Endothelial cell of umbilical vein (primary cell): ENCODE results near the gene RAB9B. TPM values are rescaled to one million over a fixed set of nuclear protein-coding genes. Genes with fewer than 3 reads are reported as not detected.

ENCODE experiments used
- BruUV-seq: library from RNA; stranded (reverse); fragments of 400-500 nt; replicated peaks from 2 replicates; lab custom pipeline; 2021; lab: Mats Ljungman, UMichigan
- CTCF ChIA-PET: fragments of 300-600, 350-600 bp; sonication (Branson Sonifier 250); formaldehyde crosslinking; loops from one replicate; lab custom pipeline; 2021; ENCODE audit warnings: antibody characterized with exemption, inconsistent platforms; lab: Charles Lee
- POLR2A ChIA-PET: fragments of 300-600, 350-600 bp; sonication (Branson Sonifier 250); formaldehyde crosslinking; loops from one replicate; lab custom pipeline; 2021; ENCODE audit warnings: antibody characterized with exemption, inconsistent platforms; lab: Charles Lee
- DNase-seq: peaks from one replicate; pipeline ENCODE4 v3.0.0-alpha.2; 2011; ENCODE audit warnings: low read depth, low spot score
- FAIRE-seq: peaks from 2 replicates; lab custom pipeline; 2011; peaks lifted over from hg19 to GRCh38; lab: Jason Lieb, UNC
- H2AFZ ChIP-seq: 2 replicates; pipeline ENCODE4 v1.6.0; 2012; ENCODE audit warnings: low read depth, low read length, control low read depth, inconsistent platforms
- H3K27ac ChIP-seq: 2 replicates; pipeline ENCODE4 v1.5.1; 2011; ENCODE audit warnings: low read depth, mild to moderate bottlenecking, control low read depth, low read length, moderate library complexity; ENCODE audit not compliant: insufficient read depth
- H3K27me3 ChIP-seq, 2 experiments: 2 replicates each; pipeline versions ENCODE4 v1.6.0 to v1.6.1; 2011; ENCODE audit warnings: low read length in 2 of 2, mixed read lengths in 1 of 2; ENCODE audit not compliant: control insufficient read depth in 2 of 2, insufficient read depth in 2 of 2
- H3K36me3 ChIP-seq, 2 experiments: 2 replicates in 1 of 2; 3 replicates in 1 of 2; pipeline ENCODE4 v1.5.1; 2011; ENCODE audit warnings: low read length in 2 of 2, mild to moderate bottlenecking in 1 of 2, moderate library complexity in 1 of 2; ENCODE audit not compliant: control insufficient read depth in 2 of 2, insufficient read depth in 2 of 2; ENCODE audit errors: extremely low read depth in 1 of 2
- H3K4me1 ChIP-seq: 3 replicates; pipeline ENCODE4 v1.5.1; 2011; ENCODE audit warnings: mild to moderate bottlenecking, low read length; ENCODE audit not compliant: control insufficient read depth, insufficient read depth; ENCODE audit errors: extremely low read depth
- H3K4me2 ChIP-seq: 2 replicates; pipeline ENCODE4 v1.6.1; 2011; ENCODE audit warnings: low read length, control low read depth, mixed read lengths; ENCODE audit not compliant: insufficient read depth
- H3K4me3 ChIP-seq, 3 experiments: fragments of 200-600 bp in 1 of 3; sonication (generic), shearing (Covaris generic) in 1 of 3; replicated peaks in 1 of 3; 2 replicates each; pipeline ENCODE4 v1.5.1; 2011 to 2016; ENCODE audit warnings: control low read depth in 3 of 3, low read length in 3 of 3, mild to moderate bottlenecking in 2 of 3, inconsistent platforms in 1 of 3, low read depth in 1 of 3, moderate library complexity in 1 of 3; ENCODE audit not compliant: insufficient read depth in 1 of 3
- H3K79me2 ChIP-seq: 2 replicates; pipeline ENCODE4 v1.6.0; 2012; ENCODE audit warnings: low read length, inconsistent platforms; ENCODE audit not compliant: control insufficient read depth, insufficient read depth
- H3K9ac ChIP-seq: replicated peaks from 2 replicates; pipeline ENCODE3; 2011; ENCODE audit warnings: low read length, control low read depth; ENCODE audit not compliant: insufficient read depth; ENCODE audit errors: extremely low read depth
- H3K9me1 ChIP-seq: replicated peaks from 3 replicates; pipeline ENCODE4 v1.6.0; 2011; ENCODE audit warnings: mild to moderate bottlenecking, low read length; ENCODE audit not compliant: control insufficient read depth, insufficient read depth; ENCODE audit errors: extremely low read depth
- H3K9me3 ChIP-seq: replicated peaks from 2 replicates; pipeline ENCODE4 v1.5.1; 2012; ENCODE audit warnings: low read length, inconsistent platforms; ENCODE audit not compliant: control insufficient read depth, insufficient read depth
- H4K20me1 ChIP-seq: replicated peaks from 2 replicates; pipeline ENCODE3; 2011; ENCODE audit warnings: mild to moderate bottlenecking, low read length; ENCODE audit not compliant: control insufficient read depth, insufficient read depth; ENCODE audit errors: extremely low read depth
- EZH2 ChIP-seq: IDR thresholded peaks from 2 replicates; pipeline ENCODE4 v1.6.1; 2012; ENCODE audit warnings: borderline replicate concordance, low read depth, mild to moderate bottlenecking, moderate library complexity, low read length, inconsistent platforms; ENCODE audit not compliant: severe bottlenecking
- FOS ChIP-seq: IDR thresholded peaks from 2 replicates; pipeline ENCODE4 v1.6.1; 2011; ENCODE audit warnings: mild to moderate bottlenecking, low read length, moderate library complexity, borderline replicate concordance; ENCODE audit not compliant: insufficient read depth
- GATA2 ChIP-seq: IDR thresholded peaks from 2 replicates; pipeline ENCODE4 v1.7.0; 2011; ENCODE audit warnings: low read depth, mild to moderate bottlenecking, moderate library complexity, mixed read lengths, low read length; ENCODE audit not compliant: insufficient read length, insufficient read depth
- JUN ChIP-seq: IDR thresholded peaks from 2 replicates; pipeline ENCODE4 v1.6.1; 2011; ENCODE audit warnings: borderline replicate concordance, low read depth; ENCODE audit not compliant: insufficient read length, insufficient read depth
- MYC ChIP-seq: IDR thresholded peaks from one replicate; pipeline ENCODE4 v1.6.1; 2011; ENCODE audit warnings: mild to moderate bottlenecking, low read depth, low read length
- POLR2A ChIP-seq: IDR thresholded peaks from 2 replicates; pipeline ENCODE4 v1.6.1; 2012; ENCODE audit warnings: low read depth, mild to moderate bottlenecking, control low read depth, low read length
- POLR2AphosphoS5 ChIP-seq: IDR thresholded peaks from 2 replicates; pipeline ENCODE4 v1.6.1; 2012; ENCODE audit warnings: low read depth, mild to moderate bottlenecking, control low read depth, low read length, moderate library complexity; ENCODE audit not compliant: insufficient read depth
- dilution Hi-C: fragments of 300-500 bp; cut with MboI; formaldehyde crosslinking; loops from one replicate; pipeline ENCODE4 v1.15.0; 2019; ENCODE audit warnings: low sequenced_read_pairs; ENCODE audit not compliant: extremely low pct_ligation_motif_present
- intact Hi-C: fragments of 100-400 bp; cut with micrococcal nuclease; formaldehyde crosslinking; loops from one replicate; pipeline ENCODE4 v1.10.0; 2022
- polyA plus RNA-seq, 4 experiments: library from polyadenylated mRNA; depleted of rRNA in 3 of 4; stranded (reverse) in 3 of 4; unstranded in 1 of 4; fragments of >200 nt; gene quantifications; 2 replicates each; pipeline versions ENCODE4 v1.2.1 to v1.2.3, GENCODE V29; 2011 to 2012; ENCODE audit warnings: missing spikeins in 1 of 4
- total RNA-seq: library from RNA; stranded (reverse); gene quantifications from 2 replicates; pipeline ENCODE4 v1.2.3, GENCODE V29; 2021
- TF ChIP-seq, protein P1 (sequence below): IDR thresholded peaks from 2 replicates; pipeline ENCODE4 v1.6.1; 2011; ENCODE audit not compliant: insufficient read depth, insufficient read length
- TF ChIP-seq, protein P2 (sequence below), 2 donors: IDR thresholded peaks; 1 replicate in 1 of 2; 2 replicates in 1 of 2; pipeline ENCODE4 v1.5.1; 2011; ENCODE audit warnings: low read length in 2 of 2, mild to moderate bottlenecking in 2 of 2, moderate library complexity in 2 of 2, control low read depth in 1 of 2, inconsistent platforms in 1 of 2, low read depth in 1 of 2; ENCODE audit not compliant: insufficient read depth in 1 of 2; ENCODE audit errors: extremely low read depth in 1 of 2

RAB9B gene
- total and polyA plus RNA-seq, 2 donors (not counting 3 experiments of a cell fraction or from before 2014, with no cell fraction given): 0.18 to 0.55 TPM

DNA sequence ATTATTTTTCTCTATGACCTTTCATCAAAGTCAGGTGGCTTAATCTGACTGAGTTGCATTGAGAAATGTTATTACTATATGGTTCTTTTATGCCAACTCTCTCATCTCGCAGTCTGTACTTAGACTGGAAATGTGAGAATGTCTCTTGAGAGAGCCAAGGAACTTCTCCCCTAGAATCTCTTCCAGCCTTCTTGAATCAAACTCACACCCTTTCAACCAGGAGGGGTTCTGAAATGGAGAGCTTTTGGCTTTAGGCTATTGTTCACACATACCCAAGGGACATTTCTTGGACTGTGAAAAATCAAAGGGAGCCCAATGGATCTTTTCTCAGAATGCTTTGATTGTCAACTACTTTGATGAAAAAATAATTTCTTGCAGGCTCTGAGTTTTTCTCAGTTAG is 50.4 kb downstream of the RAB9B start:
- Histone ChIP-seq H3K27me3 (peaks cover 0 to 2% of the 10 kb centered on the region in 2 experiments), H3K79me2 (no peaks in the 10 kb centered on the region), H4K20me1 (no peaks in the 10 kb centered on the region), H3K4me2 (no peak overlapping the region), H3K4me1 (no peaks in the 10 kb centered on the region), H3K9ac (no peak overlapping the region), H3K9me1 (no peaks in the 10 kb centered on the region), H3K27ac (no peak overlapping the region), H3K9me3 (no peaks in the 10 kb centered on the region), H2AFZ (no peak overlapping the region), H3K4me3 (no peak overlapping the region), H3K36me3 (no peaks in the 10 kb centered on the region)
- CTCF ChIA-PET: no interaction called here
- POLR2A ChIA-PET: no interaction called here
- intact Hi-C loops: no loop called here
- no TSS peak for BruUV-seq
- DNase-seq (no peak), FAIRE-seq (no peak)
- TF ChIP-seq POLR2A (no peak), JUN (no peak), GATA2 (no peak), MYC (no peak), POLR2AphosphoS5 (no peak), EZH2 (no peak), FOS (no peak)
- TF ChIP-seq, protein P1, sequence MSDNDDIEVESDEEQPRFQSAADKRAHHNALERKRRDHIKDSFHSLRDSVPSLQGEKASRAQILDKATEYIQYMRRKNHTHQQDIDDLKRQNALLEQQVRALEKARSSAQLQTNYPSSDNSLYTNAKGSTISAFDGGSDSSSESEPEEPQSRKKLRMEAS: no peak
- TF ChIP-seq, protein P2, sequence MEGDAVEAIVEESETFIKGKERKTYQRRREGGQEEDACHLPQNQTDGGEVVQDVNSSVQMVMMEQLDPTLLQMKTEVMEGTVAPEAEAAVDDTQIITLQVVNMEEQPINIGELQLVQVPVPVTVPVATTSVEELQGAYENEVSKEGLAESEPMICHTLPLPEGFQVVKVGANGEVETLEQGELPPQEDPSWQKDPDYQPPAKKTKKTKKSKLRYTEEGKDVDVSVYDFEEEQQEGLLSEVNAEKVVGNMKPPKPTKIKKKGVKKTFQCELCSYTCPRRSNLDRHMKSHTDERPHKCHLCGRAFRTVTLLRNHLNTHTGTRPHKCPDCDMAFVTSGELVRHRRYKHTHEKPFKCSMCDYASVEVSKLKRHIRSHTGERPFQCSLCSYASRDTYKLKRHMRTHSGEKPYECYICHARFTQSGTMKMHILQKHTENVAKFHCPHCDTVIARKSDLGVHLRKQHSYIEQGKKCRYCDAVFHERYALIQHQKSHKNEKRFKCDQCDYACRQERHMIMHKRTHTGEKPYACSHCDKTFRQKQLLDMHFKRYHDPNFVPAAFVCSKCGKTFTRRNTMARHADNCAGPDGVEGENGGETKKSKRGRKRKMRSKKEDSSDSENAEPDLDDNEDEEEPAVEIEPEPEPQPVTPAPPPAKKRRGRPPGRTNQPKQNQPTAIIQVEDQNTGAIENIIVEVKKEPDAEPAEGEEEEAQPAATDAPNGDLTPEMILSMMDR (IDR thresholded peaks at IDR 0.05; ENCODE audit: extremely low read depth in 1 of 2, insufficient read depth in 1 of 2, low read depth in 1 of 2, low read length in 2 of 2): no peak
- dilution Hi-C loops: no loop called here
